Motor neuron (in vitro differentiated cells): ENCODE data around the gene N4BP2. TPM values are rescaled to one million over a fixed set of nuclear protein-coding genes. Genes with fewer than 3 reads are reported as not detected.
"Not testable (repeated sequence)": the region's sequence is repeated elsewhere in the genome, so short reads cannot be mapped to it uniquely, and the experiment has no call there.

Experiments
- ATAC-seq, 8 experiments: fragments of 200-7000 bp; cut with Tn5 transposase; replicated peaks in 6 of 8; 2 replicates each; pipeline ENCODE4 v1.8.0; 2021; ENCODE audit warnings: mild to moderate bottlenecking in 8 of 8, moderate library complexity in 8 of 8
- H3K27ac ChIP-seq, 2 donors: fragments of 250-450 bp; sonication (Bioruptor Pico); 2 replicates each; pipeline ENCODE4 v1.9.0; 2021; ENCODE audit warnings: antibody characterized with exemption in 2 of 2, mild to moderate bottlenecking in 2 of 2, moderate library complexity in 1 of 2
- H3K4me1 ChIP-seq, 2 donors: fragments of 250-450 bp; sonication (Bioruptor Pico); replicated peaks in 1 of 2; 2 replicates each; pipeline ENCODE4 v1.6.1; 2021; ENCODE audit warnings: antibody characterized with exemption in 2 of 2, mild to moderate bottlenecking in 2 of 2, moderate library complexity in 1 of 2
- H3K4me3 ChIP-seq, 5 donors: fragments of 250-450 bp; sonication (Bioruptor Pico); 2 replicates each; pipeline ENCODE4 v1.9.0; 2021; ENCODE audit warnings: antibody characterized with exemption in 5 of 5, mild to moderate bottlenecking in 5 of 5, moderate library complexity in 4 of 5
- WGBS, 10 experiments: fragments of 450-650 bp; shearing (Covaris generic); methylation state at CpG; one replicate each; pipeline ENCODE4 v1.0.0; 2022; 5-methylcytosine and 5-hydroxymethylcytosine counted together
- in situ Hi-C, 9 experiments: fragments of 400-800 bp; cut with MboI; loops; one replicate each; pipeline ENCODE4 v1.15.0; 2021; ENCODE audit warnings: low sequenced_read_pairs in 9 of 9, low pct_unique_long_range_greater_than_20kb in 2 of 9; ENCODE audit not compliant: unreplicated experiment in 9 of 9
- total RNA-seq, 8 experiments: library from RNA; unstranded; fragments of 300-600 nt; gene quantifications; 2 replicates each; pipeline versions ENCODE4 v1.2.3 to v1.2.4, GENCODE V29; 2022

N4BP2 gene
- total RNA-seq, 8 experiments from 2014 or later, result 7.4 to 38.0 (median 27.3) TPM

GRCh38 chr4:40107150-40107549 is 50.5 kb downstream of the N4BP2 start:
- H3K4me3 ChIP-seq, ATAC-seq, in situ Hi-C loops, H3K27ac ChIP-seq, H3K4me1 ChIP-seq: not testable (repeated sequence)
- WGBS, 10 experiments, result 93 to 100% (median 100%) methylated on average over 1 to 4 of the region's 4 CpGs; no CpG with 5 or more reads in 5 of the 10 experiments

GRCh38 chr4:40112027-40112792 is 55.6 kb downstream of the N4BP2 start:
- in situ Hi-C loops, result no loop called here
- whole genome bisulfite sequencing, 10 experiments, result 96 to 100% (median 100%) methylated on average over 1 to 3 of the region's 3 CpGs; no CpG with 5 or more reads in 3 of the 10 experiments
- no peak overlapping the region for H3K4me3 ChIP-seq
- H3K27ac ChIP-seq, result no peak overlapping the region
- no peak for ATAC-seq
- H3K4me1 ChIP-seq, result no peaks in the 10 kb centered on the region

GRCh38 chr4:40114206-40114605 is 57.6 kb downstream of the N4BP2 start:
- Histone ChIP-seq H3K27ac (no peak overlapping the region), H3K4me1 (peaks cover 0 to 3% of the 10 kb centered on the region in 2 donors), H3K4me3 (no peak overlapping the region)
- in situ Hi-C loops, result no loop called here
- WGBS, 10 experiments, result 92 to 100% (median 100%) methylated on average over 1 of the region's 1 CpG; no CpG with 5 or more reads in 2 of the 10 experiments
- ATAC-seq, result no peak

- 17 to 100% (median 71%) methylated on average over 1 of the region's 1 CpG; no CpG with 5 or more reads in 1 of the 10 experiments for WGBS, 10 experiments
- in situ Hi-C loops, result no loop called here
- Histone ChIP-seq H3K27ac (no peak overlapping the region), H3K4me1 (peaks cover 0 to 3% of the 10 kb centered on the region in 2 donors), H3K4me3 (no peak overlapping the region)
- no peak for ATAC-seq
Measured at GRCh38 chr4:40118861-40119260, 62.2 kb downstream of the N4BP2 start.

GRCh38 chr4:40119344-40119743 is 62.7 kb downstream of the N4BP2 start:
- Histone ChIP-seq H3K4me1 (peaks cover 0 to 3% of the 10 kb centered on the region in 2 donors), H3K27ac (no peak overlapping the region), H3K4me3 (no peak overlapping the region)
- WGBS, 10 experiments, result 10 to 100% (median 50%) methylated on average over 1 to 3 of the region's 3 CpGs; no CpG with 5 or more reads in 1 of the 10 experiments
- in situ Hi-C loops, result no loop called here
- ATAC-seq, result no peak

- Histone ChIP-seq H3K4me3 (no peak overlapping the region), H3K4me1 (peaks cover 0 to 3% of the 10 kb centered on the region in 2 donors), H3K27ac (no peak overlapping the region)
- peak in 2 of 8 experiments; percentile 93 to 98 for ATAC-seq
- in situ Hi-C loops, result no loop called here
- WGBS, 10 experiments, result 7 to 90% (median 60%) methylated on average over 1 to 4 of the region's 4 CpGs
Measured at GRCh38 chr4:40121515-40121914, 64.9 kb downstream of the N4BP2 start.

GRCh38 chr4:40122941-40123340 is 66.3 kb downstream of the N4BP2 start:
- WGBS, 10 experiments, result 89 to 100% (median 100%) methylated on average over 1 of the region's 1 CpG; no CpG with 5 or more reads in 5 of the 10 experiments
- ATAC-seq, result no peak
- no peak overlapping the region for H3K27ac ChIP-seq
- no peak overlapping the region for H3K4me3 ChIP-seq
- in situ Hi-C loops, result no loop called here
- peaks cover 0 to 3% of the 10 kb centered on the region in 2 donors for H3K4me1 ChIP-seq

GRCh38 chr4:40124690-40125089 is 68.0 kb downstream of the N4BP2 start:
- in situ Hi-C loops, result no loop called here
- ATAC-seq, result no peak
- Histone ChIP-seq H3K4me1 (no peaks in the 10 kb centered on the region), H3K27ac (no peak overlapping the region), H3K4me3 (no peak overlapping the region)

- in situ Hi-C loops, result no loop called here
- ATAC-seq, result no peak
- H3K27ac ChIP-seq, result no peak overlapping the region
- no peaks in the 10 kb centered on the region for H3K4me1 ChIP-seq
- H3K4me3 ChIP-seq, result no peak overlapping the region
Measured at GRCh38 chr4:40130401-40131036, 73.9 kb downstream of the N4BP2 start.

GRCh38 chr4:40132816-40133215 is 76.2 kb downstream of the N4BP2 start:
- no peak overlapping the region for H3K4me3 ChIP-seq
- WGBS, 10 experiments, result 86 to 100% (median 100%) methylated on average over 1 of the region's 1 CpG
- in situ Hi-C loops, result no loop called here
- H3K4me1 ChIP-seq, result no peaks in the 10 kb centered on the region
- ATAC-seq, result no peak
- no peak overlapping the region for H3K27ac ChIP-seq

GRCh38 chr4:40134206-40134917 is 77.7 kb downstream of the N4BP2 start:
- Histone ChIP-seq H3K4me3 (no peak overlapping the region), H3K4me1 (no peaks in the 10 kb centered on the region), H3K27ac (no peak overlapping the region)
- ATAC-seq, result no peak
- in situ Hi-C loops, result no loop called here
- WGBS, 10 experiments, result 88 to 100% methylated on average over 1 of the region's 1 CpG; no CpG with 5 or more reads in 8 of the 10 experiments

- in situ Hi-C loops, H3K4me3 ChIP-seq, H3K4me1 ChIP-seq, H3K27ac ChIP-seq, ATAC-seq: not testable (repeated sequence)
- WGBS, 10 experiments, result 83 to 100% (median 100%) methylated on average over 1 to 9 of the region's 9 CpGs; no CpG with 5 or more reads in 5 of the 10 experiments
Measured at GRCh38 chr4:40136202-40136601, 79.6 kb downstream of the N4BP2 start.

- peak in 3 of 8 experiments; percentile 71 to 92 (median 88) for ATAC-seq
- no peaks in the 10 kb centered on the region for H3K4me1 ChIP-seq
- no peak overlapping the region for H3K4me3 ChIP-seq
- H3K27ac ChIP-seq, result no peak overlapping the region
- in situ Hi-C loops, result no loop called here
Measured at GRCh38 chr4:40140196-40140595, 83.5 kb downstream of the N4BP2 start.
